Urinary bladder (tissue), 4 donors: ENCODE results near the gene ZBTB21. TPM values are rescaled to one million over a fixed set of nuclear protein-coding genes. Genes with fewer than 3 reads are reported as not detected.
A peak's percentile ranks its signal among the peaks of the same experiment; 100 is the strongest.

Experiments
- DNase-seq: peaks from one replicate; pipeline ENCODE4 v3.0.0-alpha.2; 2015; ENCODE audit errors: extremely low spot score
- H3K27ac ChIP-seq: one replicate; pipeline ENCODE4 v1.5.1; 2013; ENCODE audit warnings: low read depth, mild to moderate bottlenecking, moderate library complexity
- H3K36me3 ChIP-seq: one replicate; pipeline ENCODE4 v1.6.1; 2013; ENCODE audit warnings: mild to moderate bottlenecking, moderate library complexity; ENCODE audit not compliant: insufficient read depth
- H3K4me1 ChIP-seq: one replicate; pipeline ENCODE4 v1.6.1; 2013; ENCODE audit warnings: mild to moderate bottlenecking, moderate library complexity; ENCODE audit not compliant: insufficient read depth
- H3K4me3 ChIP-seq: one replicate; pipeline ENCODE4 v1.5.1; 2013; ENCODE audit warnings: low read depth, low read length
- WGBS: extraction: QIAGEN DNeasy Blood & Tissue Kit; methylation state at CpG from one replicate; pipeline ENCODE4 v1.1.7; 2013; 5-methylcytosine and 5-hydroxymethylcytosine counted together
- polyA plus RNA-seq: library from polyadenylated mRNA; stranded (reverse); fragments of 200-250 nt; gene quantifications from one replicate; pipeline ENCODE4 v1.2.3, GENCODE V29; 2013
- total RNA-seq: library from RNA; depleted of rRNA; stranded (reverse); fragments of >200 nt; gene quantifications from one replicate; pipeline ENCODE4 v1.2.3, GENCODE V29; 2014
- donor health status: healthy with polysubstance abuse.
- donor health status: healthy.

Gene ZBTB21
- total and polyA plus RNA-seq, 2 donors, result 5.2 to 12.6 TPM

- H3K4me3 ChIP-seq, result no peak overlapping the region
- H3K27ac ChIP-seq, result no peak overlapping the region
- 89% methylated on average over 7 of the region's 7 CpGs for WGBS
- DNase-seq, result no peak
- H3K4me1 ChIP-seq, result no peaks in the 10 kb centered on the region
- H3K36me3 ChIP-seq, result no peaks in the 10 kb centered on the region
Measured at GRCh38 chr21:42044871-42045495, 34.8 kb upstream of the ZBTB21 start.

DNA sequence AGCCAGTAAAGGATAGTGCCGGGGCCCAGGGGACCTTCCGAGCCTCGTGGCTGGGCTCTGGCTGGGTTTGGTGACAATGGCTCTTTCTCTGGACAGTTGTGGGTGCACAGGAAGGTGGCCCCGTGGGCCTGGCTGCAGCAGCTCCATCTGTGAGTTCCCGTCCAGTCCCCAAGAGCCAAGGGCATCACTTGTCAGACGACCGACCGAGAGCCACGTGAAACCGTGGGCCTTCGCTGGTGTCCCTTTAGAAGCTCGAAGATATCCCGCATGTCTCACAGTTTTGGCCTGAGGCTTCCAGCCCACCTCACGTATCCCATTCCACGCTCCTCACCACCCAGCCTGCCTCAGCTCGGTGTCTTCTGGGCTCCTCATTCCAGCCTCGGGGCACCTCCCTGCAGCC, 33.8 kb upstream of the ZBTB21 start:
- Histone ChIP-seq H3K27ac (no peak overlapping the region), H3K4me1 (no peaks in the 10 kb centered on the region), H3K4me3 (no peak overlapping the region), H3K36me3 (no peaks in the 10 kb centered on the region)
- no peak for DNase-seq
- WGBS, result 90% methylated on average over 17 of the region's 17 CpGs

DNA sequence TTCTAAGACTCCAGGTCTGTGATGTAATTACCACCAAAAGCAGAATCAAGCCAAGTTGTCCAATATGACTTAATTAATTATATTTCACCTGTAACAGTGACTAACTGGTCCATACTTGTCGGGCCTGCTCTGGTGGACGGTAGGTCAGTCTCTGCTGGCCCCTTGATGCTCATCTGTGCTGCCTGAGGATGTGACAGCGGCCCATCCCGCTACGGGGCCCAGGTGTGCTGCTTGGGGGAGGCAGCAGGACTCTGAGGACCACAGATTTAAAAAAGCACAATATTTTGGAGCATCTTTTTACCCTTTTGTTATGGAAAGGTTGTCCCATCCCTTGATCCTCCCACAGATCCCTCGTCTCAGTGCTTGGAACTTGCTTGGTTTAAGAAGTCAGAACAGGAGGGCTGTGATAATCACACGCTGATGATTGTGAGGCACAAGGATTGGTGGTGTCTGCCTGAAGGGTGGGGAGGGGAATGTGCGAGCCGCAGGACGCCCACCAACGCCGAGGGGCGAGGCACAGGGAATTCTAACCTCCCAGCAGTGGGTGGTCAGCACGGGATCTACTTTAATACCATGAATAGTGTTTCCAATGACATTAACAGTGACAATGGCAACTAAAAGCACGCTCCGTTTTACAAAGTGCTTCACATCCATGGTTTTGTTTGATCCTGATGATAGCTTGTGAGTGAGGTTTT, 33.2 kb upstream of the ZBTB21 start:
- Histone ChIP-seq H3K27ac (no peak overlapping the region), H3K36me3 (no peaks in the 10 kb centered on the region), H3K4me1 (no peaks in the 10 kb centered on the region), H3K4me3 (no peak overlapping the region)
- WGBS, result 83% methylated on average over 16 of the region's 16 CpGs
- no peak for DNase-seq

DNA sequence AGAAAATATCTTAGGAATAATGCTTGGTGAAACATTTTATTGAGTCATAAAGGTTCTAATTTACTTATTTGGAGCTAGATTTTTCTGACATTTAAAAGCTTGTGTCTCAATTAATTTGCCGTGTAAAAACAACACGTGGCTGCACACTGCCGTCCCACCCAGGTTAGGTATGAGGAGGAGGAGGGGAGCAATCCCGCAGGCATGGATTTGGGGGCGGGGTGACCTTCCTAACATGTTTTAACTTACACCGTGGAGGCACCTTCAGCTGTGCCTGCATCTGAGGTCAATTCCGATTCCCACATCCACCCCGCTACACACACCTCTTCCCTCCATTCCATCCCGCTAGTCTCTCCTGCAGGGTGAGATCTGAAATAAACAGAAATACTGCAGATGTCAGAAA, 32.5 kb upstream of the ZBTB21 start:
- no peak for DNase-seq
- Histone ChIP-seq H3K4me3 (no peak overlapping the region), H3K4me1 (no peaks in the 10 kb centered on the region), H3K36me3 (no peaks in the 10 kb centered on the region), H3K27ac (no peak overlapping the region)
- WGBS, result 77% methylated on average over 9 of the region's 9 CpGs

GRCh38 chr21:42041711-42042110, 31.6 kb upstream of the ZBTB21 start:
- H3K27ac ChIP-seq, result no peak overlapping the region
- no peak overlapping the region for H3K4me3 ChIP-seq
- H3K36me3 ChIP-seq, result no peaks in the 10 kb centered on the region
- WGBS, result 67% methylated on average over 4 of the region's 4 CpGs
- no peak for DNase-seq
- no peaks in the 10 kb centered on the region for H3K4me1 ChIP-seq

DNA sequence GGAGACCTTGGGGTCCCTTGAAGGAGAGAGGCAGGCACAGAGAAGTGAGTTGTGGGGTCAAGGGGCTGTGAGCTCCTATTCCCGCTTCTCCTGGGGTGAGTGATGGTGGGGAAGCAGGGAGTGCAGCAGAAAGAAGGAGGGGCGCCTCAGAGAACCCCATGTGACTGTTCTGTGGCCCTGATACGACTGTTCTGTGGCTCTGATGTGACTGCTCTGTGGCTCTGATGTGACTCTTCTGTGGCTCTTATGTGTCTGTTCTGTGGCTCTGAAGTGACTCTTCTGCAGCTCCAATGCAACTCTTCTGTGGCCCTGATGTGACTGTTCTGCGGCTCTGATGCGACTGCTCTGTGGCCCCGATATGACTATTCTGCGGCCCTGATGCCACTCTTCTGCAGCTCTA, 31.1 kb upstream of the ZBTB21 start:
- 89% methylated on average over 7 of the region's 7 CpGs for WGBS
- no peak for DNase-seq
- no peak overlapping the region for H3K27ac ChIP-seq
- no peaks in the 10 kb centered on the region for H3K4me1 ChIP-seq
- H3K36me3 ChIP-seq, result no peaks in the 10 kb centered on the region
- H3K4me3 ChIP-seq, result no peak overlapping the region

GRCh38 chr21:42040411-42041180, 30.4 kb upstream of the ZBTB21 start:
- Histone ChIP-seq H3K4me3 (no peak overlapping the region), H3K27ac (no peak overlapping the region), H3K36me3 (no peaks in the 10 kb centered on the region), H3K4me1 (no peaks in the 10 kb centered on the region)
- WGBS, result 69% methylated on average over 18 of the region's 18 CpGs
- DNase-seq, result no peak

DNA sequence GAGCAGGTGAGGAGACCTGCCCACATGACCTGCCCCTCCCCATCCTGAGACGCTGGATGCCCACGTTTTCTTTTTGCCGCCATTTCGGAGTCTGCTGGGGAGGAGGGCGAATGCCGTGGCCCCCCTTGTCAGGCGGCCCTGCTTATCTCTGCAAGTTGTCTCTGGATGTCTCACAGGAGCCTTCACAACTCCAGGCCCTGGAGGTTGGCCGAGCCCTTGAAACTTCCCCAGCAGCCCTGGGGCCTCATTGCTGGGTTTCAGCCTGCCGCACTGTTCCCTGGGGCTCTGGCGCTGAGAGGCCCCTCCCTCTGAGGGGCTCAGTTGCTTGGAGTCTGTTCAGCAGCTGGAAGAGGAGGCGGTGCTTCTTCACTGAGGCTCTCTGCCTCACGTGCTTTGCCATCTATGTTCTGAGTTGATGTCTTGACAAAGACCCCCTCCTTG, 29.8 kb upstream of the ZBTB21 start:
- DNase-seq, result no peak
- H3K4me3 ChIP-seq, result no peak overlapping the region
- WGBS, result 23% methylated on average over 12 of the region's 12 CpGs

DNA sequence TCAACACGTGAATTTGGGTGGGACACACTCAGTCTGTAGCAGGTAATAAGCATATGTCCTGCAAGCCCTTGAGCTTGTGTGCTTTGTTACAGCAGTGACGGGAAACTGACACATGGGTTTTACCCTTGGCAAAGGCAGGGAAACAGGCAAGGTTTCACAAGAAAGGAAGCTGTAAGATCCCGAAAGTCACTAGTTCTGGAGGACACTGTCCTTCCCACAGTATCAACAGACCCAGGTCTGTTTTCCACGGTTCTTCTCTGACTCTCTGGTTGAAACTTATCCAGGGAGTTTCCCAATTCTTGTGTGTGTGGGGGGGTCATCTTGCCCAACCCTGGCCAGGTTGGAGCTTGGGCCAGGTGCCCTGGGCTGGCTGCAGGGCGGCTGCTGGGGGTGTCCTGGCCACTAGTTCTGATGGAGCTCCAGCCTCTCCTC, 29.3 kb upstream of the ZBTB21 start:
- Histone ChIP-seq H3K4me3 (no peak overlapping the region), H3K36me3 (no peaks in the 10 kb centered on the region), H3K4me1 (no peaks in the 10 kb centered on the region), H3K27ac (peak overlapping the region; percentile 11)
- DNase-seq, result no peak
- 52% methylated on average over 5 of the region's 5 CpGs for WGBS

More for the DNA sequence above, 29.8 kb upstream of the ZBTB21 start:
- no peaks in the 10 kb centered on the region for H3K36me3 ChIP-seq
- H3K4me1 ChIP-seq, result no peaks in the 10 kb centered on the region
- H3K27ac ChIP-seq, result peak overlapping the region; percentile 11

- Histone ChIP-seq H3K27ac (no peak overlapping the region), H3K36me3 (no peaks in the 10 kb centered on the region), H3K4me1 (no peaks in the 10 kb centered on the region), H3K4me3 (no peak overlapping the region)
- WGBS, result 73% methylated on average over 8 of the region's 8 CpGs
- DNase-seq, result no peak
Measured at GRCh38 chr21:42038826-42039425, 28.8 kb upstream of the ZBTB21 start.

GRCh38 chr21:42038393-42038792, 28.2 kb upstream of the ZBTB21 start:
- no peak for DNase-seq
- WGBS, result 91% methylated on average over 10 of the region's 10 CpGs
- Histone ChIP-seq H3K4me1 (no peaks in the 10 kb centered on the region), H3K36me3 (no peaks in the 10 kb centered on the region), H3K4me3 (no peak overlapping the region), H3K27ac (no peak overlapping the region)

DNA sequence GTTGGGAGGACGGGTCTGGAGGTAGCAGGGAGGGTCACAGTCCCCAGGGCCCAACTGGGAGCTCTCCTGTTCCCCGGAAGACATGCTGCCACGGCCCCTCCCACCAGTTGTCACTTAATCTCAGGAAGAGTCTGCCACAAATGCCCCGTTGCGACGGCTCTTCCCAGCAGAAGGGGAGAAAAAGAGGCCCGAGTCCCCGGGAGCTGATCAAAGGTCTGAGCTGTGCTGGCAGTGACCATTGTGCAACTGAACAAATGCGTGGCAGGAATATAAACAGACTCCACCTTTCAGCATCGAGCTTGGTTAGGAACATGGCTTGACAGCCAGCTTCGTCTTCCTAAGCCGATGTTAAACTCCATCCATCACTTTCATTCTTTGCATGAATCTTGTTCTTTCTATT, 27.8 kb upstream of the ZBTB21 start:
- Histone ChIP-seq H3K36me3 (no peaks in the 10 kb centered on the region), H3K27ac (no peak overlapping the region), H3K4me1 (no peaks in the 10 kb centered on the region), H3K4me3 (no peak overlapping the region)
- 71% methylated on average over 12 of the region's 12 CpGs for WGBS
- no peak for DNase-seq

DNA sequence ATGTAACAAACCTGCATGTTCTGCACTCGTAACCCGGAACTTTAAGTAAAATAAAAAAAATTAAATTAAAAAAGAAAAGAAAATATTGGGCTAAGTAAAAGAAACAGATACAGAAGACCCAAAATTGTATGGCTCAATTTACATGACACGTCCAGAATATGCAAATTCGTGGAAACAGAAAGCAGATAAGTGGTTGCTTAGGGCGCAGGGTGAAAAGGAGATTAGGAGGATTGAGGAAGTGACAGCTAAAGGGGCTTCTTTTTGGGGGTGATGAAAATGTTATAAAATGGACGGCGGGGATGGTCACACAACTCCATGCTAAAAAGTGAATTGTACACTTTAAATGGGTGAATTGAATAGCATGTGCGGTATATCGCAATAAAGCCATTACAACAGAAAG, 27.4 kb upstream of the ZBTB21 start:
- H3K4me3 ChIP-seq, result no peak overlapping the region
- H3K36me3 ChIP-seq, result no peaks in the 10 kb centered on the region
- no peak for DNase-seq
- H3K27ac ChIP-seq, result no peak overlapping the region
- H3K4me1 ChIP-seq, result no peaks in the 10 kb centered on the region
- WGBS, result 94% methylated on average over 9 of the region's 9 CpGs
